ENCODE data around the gene KDR.

DNA sequence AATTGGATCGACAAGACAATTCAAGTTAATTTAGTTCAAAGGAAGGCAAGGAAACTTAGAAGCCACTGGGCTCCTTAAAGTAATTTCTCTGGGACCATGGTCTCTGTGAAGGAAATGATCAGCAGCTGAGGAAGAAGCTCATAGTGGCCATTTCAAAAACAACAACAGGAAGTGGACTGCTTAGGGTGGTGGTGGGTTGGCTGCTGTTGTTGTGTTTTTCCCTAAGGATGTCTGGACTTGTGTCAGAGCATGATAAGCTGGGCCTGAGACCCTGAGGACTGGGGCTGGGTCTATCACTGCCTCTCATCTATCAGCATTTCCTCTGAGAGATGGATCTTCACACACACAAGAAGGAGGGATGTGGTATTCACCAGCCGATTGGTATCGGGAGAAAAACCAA lies 18.3 kb downstream of the KDR start:
- TF ChIP-seq TAF1 (IDR thresholded peaks at IDR 0.05; ENCODE audit: low read depth) (no peak), POLR2AphosphoS5 (IDR thresholded peaks at IDR 0.05) (no peak), EP300 (conservative IDR thresholded peaks at IDR 0.05; ENCODE audit: poor library complexity, severe bottlenecking) (no peak), EZH2 (IDR thresholded peaks at IDR 0.05; ENCODE audit: borderline replicate concordance, insufficient read depth, low read length, poor library complexity, severe bottlenecking) (no peak), RAD21 (conservative IDR thresholded peaks at IDR 0.05) (no peak)
- TF ChIP-seq, protein P1, sequence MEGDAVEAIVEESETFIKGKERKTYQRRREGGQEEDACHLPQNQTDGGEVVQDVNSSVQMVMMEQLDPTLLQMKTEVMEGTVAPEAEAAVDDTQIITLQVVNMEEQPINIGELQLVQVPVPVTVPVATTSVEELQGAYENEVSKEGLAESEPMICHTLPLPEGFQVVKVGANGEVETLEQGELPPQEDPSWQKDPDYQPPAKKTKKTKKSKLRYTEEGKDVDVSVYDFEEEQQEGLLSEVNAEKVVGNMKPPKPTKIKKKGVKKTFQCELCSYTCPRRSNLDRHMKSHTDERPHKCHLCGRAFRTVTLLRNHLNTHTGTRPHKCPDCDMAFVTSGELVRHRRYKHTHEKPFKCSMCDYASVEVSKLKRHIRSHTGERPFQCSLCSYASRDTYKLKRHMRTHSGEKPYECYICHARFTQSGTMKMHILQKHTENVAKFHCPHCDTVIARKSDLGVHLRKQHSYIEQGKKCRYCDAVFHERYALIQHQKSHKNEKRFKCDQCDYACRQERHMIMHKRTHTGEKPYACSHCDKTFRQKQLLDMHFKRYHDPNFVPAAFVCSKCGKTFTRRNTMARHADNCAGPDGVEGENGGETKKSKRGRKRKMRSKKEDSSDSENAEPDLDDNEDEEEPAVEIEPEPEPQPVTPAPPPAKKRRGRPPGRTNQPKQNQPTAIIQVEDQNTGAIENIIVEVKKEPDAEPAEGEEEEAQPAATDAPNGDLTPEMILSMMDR (IDR thresholded peaks at IDR 0.05; ENCODE audit: poor library complexity, severe bottlenecking) = no peak
- TF ChIP-seq, protein P2, sequence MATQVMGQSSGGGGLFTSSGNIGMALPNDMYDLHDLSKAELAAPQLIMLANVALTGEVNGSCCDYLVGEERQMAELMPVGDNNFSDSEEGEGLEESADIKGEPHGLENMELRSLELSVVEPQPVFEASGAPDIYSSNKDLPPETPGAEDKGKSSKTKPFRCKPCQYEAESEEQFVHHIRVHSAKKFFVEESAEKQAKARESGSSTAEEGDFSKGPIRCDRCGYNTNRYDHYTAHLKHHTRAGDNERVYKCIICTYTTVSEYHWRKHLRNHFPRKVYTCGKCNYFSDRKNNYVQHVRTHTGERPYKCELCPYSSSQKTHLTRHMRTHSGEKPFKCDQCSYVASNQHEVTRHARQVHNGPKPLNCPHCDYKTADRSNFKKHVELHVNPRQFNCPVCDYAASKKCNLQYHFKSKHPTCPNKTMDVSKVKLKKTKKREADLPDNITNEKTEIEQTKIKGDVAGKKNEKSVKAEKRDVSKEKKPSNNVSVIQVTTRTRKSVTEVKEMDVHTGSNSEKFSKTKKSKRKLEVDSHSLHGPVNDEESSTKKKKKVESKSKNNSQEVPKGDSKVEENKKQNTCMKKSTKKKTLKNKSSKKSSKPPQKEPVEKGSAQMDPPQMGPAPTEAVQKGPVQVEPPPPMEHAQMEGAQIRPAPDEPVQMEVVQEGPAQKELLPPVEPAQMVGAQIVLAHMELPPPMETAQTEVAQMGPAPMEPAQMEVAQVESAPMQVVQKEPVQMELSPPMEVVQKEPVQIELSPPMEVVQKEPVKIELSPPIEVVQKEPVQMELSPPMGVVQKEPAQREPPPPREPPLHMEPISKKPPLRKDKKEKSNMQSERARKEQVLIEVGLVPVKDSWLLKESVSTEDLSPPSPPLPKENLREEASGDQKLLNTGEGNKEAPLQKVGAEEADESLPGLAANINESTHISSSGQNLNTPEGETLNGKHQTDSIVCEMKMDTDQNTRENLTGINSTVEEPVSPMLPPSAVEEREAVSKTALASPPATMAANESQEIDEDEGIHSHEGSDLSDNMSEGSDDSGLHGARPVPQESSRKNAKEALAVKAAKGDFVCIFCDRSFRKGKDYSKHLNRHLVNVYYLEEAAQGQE (IDR thresholded peaks at IDR 0.05; ENCODE audit: borderline replicate concordance) = no peak

Measured in neural cell (in vitro differentiated cells).